HG02885 (cell line): ENCODE measurements around the gene GPRIN3.
"Not testable (repeated sequence)": the region's sequence is repeated elsewhere in the genome, so short reads cannot be mapped to it uniquely, and the experiment has no call there.

Experiments
- ATAC-seq: cut with Tn5 transposase; IDR thresholded peaks from one replicate; pipeline ENCODE4 v1.9.1; 2021; ENCODE audit warnings: mild to moderate bottlenecking; ENCODE audit not compliant: unreplicated experiment, poor library complexity

The GPRIN3 gene

DNA sequence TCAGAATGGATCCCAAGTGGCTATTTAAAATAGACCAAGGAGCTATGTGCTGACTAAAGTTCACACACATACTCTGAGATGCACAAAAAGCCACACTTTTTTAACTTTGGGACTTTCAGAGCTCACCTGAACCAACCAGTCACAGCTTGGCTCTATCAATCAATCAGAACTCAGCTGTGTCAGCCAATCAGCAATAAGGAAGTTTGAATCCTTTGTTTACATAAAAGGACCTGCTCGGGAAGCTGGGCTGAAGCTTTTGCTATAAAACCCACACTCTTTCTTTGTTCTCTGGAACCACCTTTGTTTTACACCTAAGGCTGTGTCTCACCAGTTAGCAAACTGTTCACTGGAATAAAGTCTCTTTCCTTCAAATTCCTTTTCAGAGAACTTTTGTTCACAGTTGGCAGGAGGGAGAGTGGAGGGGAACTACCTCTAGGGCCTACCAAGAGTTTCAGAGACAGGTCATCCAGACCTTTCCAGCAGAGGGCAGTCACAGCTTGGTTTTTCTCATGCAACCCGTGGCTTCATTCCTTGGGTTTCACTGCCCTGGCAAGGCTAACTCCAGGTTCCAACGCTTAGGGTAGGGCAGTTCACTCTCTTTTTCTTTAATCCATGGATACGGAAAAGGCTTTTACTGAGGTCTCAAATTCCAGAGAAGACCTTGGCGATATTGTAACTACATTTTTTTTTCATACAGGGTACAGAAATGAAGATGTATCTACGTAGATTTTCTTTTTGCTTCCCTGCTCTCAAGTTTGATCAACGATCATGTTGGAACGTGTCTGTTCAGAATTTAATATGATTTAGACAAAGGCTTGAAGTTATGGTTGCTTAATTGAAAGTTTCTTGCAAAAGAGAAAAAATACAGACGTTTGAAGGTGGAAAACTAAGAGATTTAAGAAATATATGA, 80.7 kb downstream of the GPRIN3 start:
- ATAC-seq, result peak; percentile 91

GRCh38 chr4:89222170-89222569, 85.4 kb downstream of the GPRIN3 start:
- ATAC-seq, result peak; percentile 71

GRCh38 chr4:89221167-89221867, 86.3 kb downstream of the GPRIN3 start:
- no peak for ATAC-seq

- ATAC-seq, result no peak
These were observed 89.0 kb downstream of the GPRIN3 start for GRCh38 chr4:89218587-89218986.

DNA sequence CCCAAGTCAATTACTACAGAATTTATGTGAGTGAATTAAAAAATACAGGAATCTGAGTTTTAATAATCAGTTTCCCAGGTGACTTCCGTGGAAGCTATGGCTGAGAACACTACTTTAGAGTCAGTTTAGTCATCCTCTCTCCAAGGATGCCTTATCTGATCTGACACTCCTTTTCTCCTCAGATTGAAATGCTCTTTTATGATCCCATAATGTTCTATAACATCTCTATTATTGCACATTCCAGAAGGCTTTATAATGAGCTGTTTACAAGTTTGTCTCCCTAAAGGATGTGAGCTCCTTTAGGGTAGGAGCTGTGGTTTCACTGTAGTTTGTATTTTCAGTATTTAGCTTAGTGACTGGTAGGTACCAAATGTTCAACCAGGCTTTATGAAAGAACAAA, 90.0 kb downstream of the GPRIN3 start:
- ATAC-seq, result no peak

GRCh38 chr4:89216866-89217265, 90.7 kb downstream of the GPRIN3 start:
- no peak for ATAC-seq

- ATAC-seq, result no peak
These were observed 91.2 kb downstream of the GPRIN3 start for GRCh38 chr4:89216422-89216821.

- no peak for ATAC-seq
These were observed 91.9 kb downstream of the GPRIN3 start for GRCh38 chr4:89215736-89216135.

DNA sequence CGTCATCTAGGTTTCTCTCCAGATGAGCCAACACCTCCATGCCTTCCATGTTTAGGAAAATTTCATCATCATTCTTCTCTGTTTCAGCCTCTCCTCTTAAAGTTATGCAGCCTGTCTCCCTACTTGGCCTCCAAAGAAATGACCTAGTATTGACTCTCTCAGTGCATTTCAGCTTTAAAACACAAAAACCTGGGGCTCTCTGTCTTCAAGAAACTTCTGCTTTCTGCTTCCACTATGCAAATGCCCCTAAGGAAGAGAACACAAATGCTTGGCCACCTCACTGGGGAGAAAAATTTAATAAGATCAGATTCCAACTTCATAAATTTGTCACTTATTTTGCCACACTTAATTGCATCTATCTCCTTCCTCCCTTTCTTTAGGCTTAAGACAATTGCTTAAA, 93.3 kb downstream of the GPRIN3 start:
- ATAC-seq, result no peak

DNA sequence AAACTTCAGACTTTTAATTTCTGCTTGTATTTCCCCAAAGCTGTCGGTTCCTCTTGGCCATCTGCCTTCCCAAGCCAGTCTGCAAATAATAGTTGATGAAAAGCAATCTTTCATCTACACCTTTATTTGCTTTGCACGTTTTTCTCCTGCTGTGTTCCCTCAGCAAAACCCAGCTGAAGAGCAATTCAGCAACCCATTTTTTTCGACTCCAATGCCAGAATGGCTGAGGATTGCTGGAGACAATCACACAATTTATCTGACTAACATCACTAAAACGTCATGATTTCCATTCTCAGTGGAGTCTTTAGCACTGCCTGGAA, 94.3 kb downstream of the GPRIN3 start:
- ATAC-seq, result no peak

DNA sequence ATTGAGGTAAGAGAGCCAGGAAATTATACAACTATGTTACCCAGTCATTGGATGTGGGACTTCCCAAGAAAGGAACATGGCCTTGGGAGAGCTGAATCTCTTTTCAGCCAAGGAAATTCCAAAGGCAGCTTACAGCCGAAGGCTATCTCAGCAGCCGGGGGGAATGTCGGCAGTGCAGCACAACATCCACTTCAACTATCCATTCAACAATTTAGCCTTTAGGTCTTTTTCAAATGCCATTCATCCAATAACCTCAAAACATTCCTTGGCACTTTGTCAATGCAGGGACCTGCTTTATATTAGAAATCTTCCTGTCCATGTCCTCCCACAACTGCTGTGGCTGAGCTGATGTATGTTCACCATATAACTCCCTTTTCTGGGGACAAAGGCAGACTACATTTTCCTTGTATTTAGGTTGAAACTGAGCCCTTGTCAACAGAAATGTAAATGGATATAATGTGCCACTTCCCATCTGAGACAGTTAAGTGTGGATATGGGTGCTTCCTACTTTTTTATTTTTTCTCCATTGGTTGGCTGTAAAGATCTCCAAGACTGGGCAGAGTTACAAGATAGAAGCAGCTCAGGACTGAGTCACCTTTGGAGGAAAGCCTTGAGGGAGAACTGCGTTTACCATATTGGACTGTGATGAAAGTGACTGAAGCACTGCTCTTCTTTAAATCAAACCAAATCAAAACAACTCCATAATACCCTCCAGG, 94.8 kb downstream of the GPRIN3 start:
- no peak for ATAC-seq

DNA sequence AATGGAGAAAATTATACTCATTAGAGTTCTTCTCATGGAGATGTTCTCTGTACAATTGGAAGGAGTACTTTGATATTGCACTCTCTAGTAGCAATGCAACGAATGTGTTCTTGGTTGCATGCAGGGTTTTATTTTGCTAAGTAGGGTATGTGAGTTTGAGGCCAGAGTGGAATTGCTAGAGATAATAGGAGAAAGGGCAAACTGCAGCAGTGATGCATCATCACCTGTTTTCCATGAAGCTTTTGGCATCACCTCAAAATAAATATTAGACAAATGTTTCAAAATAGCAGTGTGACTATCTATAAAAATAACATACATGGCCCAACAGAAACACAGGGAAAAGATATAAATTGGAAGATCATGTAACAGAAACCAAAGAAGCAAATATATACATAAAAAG, 103.0 kb downstream of the GPRIN3 start:
- ATAC-seq, result no peak

DNA sequence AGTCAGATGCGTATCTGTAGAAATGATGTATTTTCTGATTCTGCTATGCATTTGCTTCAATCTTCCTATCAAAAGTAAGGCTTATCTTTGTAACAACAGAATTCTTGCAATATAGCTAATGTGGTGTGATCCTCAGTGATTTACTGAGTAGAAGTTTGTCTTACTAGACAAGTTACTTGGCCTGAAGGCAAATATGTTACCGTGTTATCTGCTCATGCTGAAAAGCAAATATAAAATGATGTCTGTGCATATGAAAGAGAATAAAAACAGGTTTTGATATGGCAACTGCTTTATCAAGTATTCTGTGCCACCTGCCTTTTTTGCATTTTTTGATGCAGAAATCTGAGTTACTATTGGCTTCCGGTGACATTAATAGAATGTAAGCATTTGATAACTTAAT, 103.7 kb downstream of the GPRIN3 start:
- ATAC-seq, result no peak

DNA sequence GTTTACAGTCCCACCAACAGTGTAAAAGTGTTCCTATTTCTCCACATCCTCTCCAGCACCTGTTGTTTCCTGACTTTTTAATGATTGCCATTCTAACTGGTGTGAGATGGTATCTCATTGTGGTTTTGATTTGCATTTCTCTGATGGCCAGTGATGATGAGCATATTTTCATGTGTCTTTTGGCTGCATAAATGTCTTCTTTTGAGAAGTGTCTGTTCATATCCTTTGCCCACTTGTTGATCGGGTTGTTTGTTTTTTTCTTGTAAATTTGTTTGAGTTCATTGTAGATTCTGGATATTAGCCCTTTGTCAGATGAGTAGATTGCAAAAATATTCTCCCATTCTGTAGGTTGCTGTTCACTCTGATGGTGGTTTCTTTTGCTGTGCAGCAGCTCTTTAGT, 108.2 kb downstream of the GPRIN3 start:
- not testable (repeated sequence) for ATAC-seq

DNA sequence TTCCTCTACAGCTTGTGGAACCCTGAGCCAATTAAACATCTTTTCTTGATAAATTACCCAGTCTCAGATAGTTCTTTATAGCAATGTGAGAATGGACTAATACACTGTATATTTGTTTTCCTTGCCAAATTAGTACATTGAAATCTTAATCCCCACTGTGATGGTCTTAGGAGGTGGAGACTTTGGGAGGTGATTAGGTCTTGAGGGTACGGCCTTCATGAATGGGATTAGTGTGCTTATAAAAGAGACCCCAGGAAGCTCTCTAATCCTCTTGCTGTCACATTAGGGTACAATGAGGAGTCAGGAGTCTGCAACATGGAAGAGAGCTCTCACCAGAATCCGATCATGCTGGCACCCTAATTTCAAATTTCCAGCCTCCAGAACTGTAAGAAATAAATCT, 109.7 kb downstream of the GPRIN3 start:
- ATAC-seq, result no peak

DNA sequence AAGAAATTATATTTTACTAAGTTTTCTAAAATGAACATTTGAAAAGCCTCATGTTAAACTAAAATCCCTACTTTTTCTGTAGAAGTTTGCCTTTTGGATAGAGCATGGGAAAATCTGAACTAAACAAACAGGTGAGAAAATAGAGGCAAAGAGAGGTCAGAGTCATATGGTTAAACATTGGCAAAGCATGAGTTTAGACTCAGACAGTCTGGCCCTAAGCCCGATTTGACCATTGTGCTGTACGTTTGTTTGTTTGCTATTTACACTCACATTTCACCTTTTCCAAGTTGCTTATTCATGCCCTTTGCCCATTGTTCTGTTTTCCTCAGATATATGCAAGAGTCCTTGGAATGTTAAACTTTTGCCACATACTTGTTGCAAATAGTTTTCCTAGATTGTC, 110.9 kb downstream of the GPRIN3 start:
- ATAC-seq, result no peak

DNA sequence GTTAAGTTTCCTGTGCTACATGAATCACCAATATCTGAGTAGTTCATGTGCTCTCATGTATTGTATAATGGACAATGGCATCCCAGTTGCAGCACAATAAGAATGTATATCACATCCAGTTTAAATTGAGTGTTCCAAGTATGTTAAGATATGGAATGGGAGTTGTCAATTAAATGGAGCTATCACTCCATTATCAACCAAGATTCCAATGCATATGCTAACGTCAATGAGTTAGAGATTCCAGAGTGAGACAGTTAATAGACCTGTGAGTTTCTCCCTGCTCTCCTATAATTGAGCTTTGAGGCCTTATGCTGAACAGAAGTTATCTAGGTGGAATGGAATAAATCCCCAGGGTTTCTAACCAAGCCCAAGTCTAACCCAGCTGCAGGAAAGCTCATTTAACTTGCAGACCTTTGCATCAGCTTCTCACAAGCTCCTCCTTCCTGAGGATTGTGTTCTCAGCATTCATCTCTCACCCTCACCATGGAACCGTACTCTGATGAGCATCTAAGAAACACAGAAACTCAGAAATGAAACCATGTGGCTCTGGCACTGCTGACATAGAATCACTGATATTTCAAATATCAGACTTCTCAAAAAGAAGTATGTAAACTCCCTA, 111.4 kb downstream of the GPRIN3 start:
- ATAC-seq, result no peak

GRCh38 chr4:89193843-89194242, 113.8 kb downstream of the GPRIN3 start:
- ATAC-seq, result no peak
